GM12874 (cell line): Measurements from ENCODE around the gene LAMC2.

Source experiments
- TF ChIP-seq, protein P1 (sequence below): IDR thresholded peaks from 2 replicates; pipeline ENCODE4 v1.5.1; 2011; ENCODE audit warnings: low read depth, mild to moderate bottlenecking, control low read depth, low read length, moderate library complexity; ENCODE audit not compliant: insufficient read depth

LAMC2 gene

DNA sequence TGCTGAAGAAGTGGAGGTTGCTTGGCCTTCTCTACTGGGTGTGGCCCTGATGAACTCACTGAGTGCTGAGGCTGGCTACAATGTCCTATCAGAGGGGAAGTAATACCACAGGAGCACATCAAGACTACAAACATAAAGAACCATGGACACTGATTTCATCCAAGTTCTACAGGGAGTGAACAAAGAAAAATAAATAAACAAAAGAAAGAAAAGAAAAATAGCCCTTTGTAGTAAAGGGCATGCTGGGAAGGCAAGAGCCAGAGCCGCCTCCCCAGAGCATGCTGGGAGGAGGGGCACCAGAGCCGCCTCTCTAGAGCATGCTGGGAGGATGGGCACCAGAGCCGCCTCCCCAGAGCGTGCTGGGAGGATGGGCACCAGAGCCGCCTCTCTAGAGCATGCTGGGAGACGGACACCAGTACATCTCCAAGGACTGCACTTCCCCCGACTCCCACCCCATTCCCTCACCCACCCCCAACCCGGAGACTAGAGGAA, 65.9 kb downstream of the LAMC2 start:
- TF ChIP-seq, protein P1, sequence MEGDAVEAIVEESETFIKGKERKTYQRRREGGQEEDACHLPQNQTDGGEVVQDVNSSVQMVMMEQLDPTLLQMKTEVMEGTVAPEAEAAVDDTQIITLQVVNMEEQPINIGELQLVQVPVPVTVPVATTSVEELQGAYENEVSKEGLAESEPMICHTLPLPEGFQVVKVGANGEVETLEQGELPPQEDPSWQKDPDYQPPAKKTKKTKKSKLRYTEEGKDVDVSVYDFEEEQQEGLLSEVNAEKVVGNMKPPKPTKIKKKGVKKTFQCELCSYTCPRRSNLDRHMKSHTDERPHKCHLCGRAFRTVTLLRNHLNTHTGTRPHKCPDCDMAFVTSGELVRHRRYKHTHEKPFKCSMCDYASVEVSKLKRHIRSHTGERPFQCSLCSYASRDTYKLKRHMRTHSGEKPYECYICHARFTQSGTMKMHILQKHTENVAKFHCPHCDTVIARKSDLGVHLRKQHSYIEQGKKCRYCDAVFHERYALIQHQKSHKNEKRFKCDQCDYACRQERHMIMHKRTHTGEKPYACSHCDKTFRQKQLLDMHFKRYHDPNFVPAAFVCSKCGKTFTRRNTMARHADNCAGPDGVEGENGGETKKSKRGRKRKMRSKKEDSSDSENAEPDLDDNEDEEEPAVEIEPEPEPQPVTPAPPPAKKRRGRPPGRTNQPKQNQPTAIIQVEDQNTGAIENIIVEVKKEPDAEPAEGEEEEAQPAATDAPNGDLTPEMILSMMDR, result no peak

DNA sequence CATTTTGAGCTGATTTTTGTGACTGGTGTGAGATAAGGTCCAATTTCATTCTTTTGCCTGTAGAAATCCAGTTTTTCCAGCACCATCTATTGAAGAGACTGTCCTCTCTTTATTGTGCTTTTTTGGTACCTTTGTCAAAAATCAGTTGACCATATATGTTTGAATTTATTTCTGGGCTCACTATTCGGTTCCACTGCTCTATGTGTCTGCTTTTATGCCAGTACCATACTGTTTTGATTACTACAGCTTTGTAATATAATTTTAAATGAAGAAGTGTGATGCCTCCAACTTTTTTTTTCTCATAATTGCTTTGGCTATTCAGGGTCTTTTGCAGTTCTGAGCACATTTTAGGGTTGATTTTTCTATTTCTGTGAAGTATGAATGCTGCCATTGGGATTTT, 69.0 kb downstream of the LAMC2 start:
- TF ChIP-seq, protein P1, result no peak

- TF ChIP-seq, protein P1, result no peak
Measured at GRCh38 chr1:183259924-183260323, 73.9 kb downstream of the LAMC2 start.

GRCh38 chr1:183262628-183263200, 76.7 kb downstream of the LAMC2 start:
- TF ChIP-seq, protein P1, result no peak

GRCh38 chr1:183263886-183264602, 78.0 kb downstream of the LAMC2 start:
- TF ChIP-seq, protein P1, result no peak

DNA sequence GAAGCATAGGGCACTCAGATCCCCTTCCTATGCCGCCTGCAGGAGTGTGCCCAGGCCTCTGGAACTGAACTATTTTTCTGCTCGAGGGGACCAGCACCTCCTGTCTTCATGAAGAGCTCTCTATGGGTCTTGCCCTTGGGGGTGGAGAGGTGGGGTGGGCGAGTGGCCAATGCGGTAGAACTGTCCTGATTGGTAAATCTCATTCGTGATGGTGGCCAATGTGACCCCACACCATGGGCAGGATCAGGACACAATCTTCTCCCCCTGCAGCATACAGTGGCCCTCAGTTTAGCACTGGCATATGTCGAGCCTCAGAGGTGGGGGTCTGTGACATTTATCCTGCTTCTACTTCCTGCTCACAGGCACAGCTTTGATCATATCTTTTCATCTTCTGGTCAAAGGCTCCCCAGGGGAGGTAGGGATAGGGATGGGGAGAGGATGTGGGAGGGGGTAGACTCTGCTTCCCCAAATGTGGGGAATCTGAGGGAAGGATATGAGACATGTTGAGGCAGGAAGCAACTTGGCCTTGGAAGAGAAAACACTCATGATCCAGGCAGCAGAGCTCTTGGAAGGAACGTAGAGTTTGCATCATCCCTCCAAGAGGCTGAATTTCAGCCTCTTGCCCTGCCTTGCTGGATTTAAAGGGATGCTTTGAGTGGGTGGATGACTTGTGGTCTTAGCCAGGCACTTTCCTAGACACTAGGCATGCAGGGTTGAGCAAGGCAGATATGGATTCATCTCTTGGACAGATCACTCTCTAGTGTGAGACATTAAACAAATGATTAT, 81.8 kb downstream of the LAMC2 start:
- TF ChIP-seq, protein P1, result no peak

- TF ChIP-seq, protein P1, result no peak
Measured at GRCh38 chr1:183270541-183271141, 84.6 kb downstream of the LAMC2 start.
